Measurements from ENCODE around the gene PAPLN.

DNA sequence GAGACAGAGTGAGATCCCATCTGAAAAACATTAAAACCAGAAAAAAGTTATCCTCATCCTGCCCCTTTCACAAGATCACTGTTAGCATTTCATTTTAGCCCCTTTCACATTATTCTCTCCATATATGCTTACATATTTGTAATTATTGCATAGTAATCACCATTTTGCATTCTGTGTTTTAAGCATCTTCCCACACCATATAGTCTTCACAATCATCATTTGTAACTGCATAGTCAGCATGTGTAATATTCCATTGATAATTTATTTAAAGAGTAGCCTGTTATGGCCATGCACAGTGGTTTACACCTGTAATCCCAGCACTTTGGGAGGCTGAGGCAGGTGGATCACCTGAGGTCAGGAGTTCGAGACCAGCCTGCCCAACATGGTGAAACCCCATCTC is 11.8 kb downstream of the PAPLN start:
- TF ChIP-seq CTCF (conservative IDR thresholded peaks at IDR 0.05; ENCODE audit: low read depth in 2 of 2), result no peak
- no peak for TF ChIP-seq EZH2phosphoT487 (IDR thresholded peaks at IDR 0.05; ENCODE audit: unreplicated experiment)
- TF ChIP-seq REST (IDR thresholded peaks at IDR 0.05; ENCODE audit: unreplicated experiment), result no peak
- no peak for TF ChIP-seq ZNF331 (CRISPR knock-in tag; IDR thresholded peaks at IDR 0.05; ENCODE audit: low read depth)
- no peak for TF ChIP-seq JUNB (IDR thresholded peaks at IDR 0.05; ENCODE audit: unreplicated experiment)

Measured in GM23338 (cell line).